NB4 (cell line): ENCODE data around the gene HDGFL3.

ENCODE experiments used
- CTCF ChIP-seq: IDR thresholded peaks from one replicate; pipeline ENCODE4 v1.5.1; 2012; ENCODE audit warnings: low read depth, low read length
- MYC ChIP-seq: IDR thresholded peaks from 2 replicates; pipeline ENCODE4 v1.6.1; 2011; ENCODE audit warnings: low read depth, low read length
- POLR2A ChIP-seq: IDR thresholded peaks from 2 replicates; pipeline ENCODE4 v1.6.1; 2011; ENCODE audit warnings: mild to moderate bottlenecking; ENCODE audit not compliant: insufficient read length; ENCODE audit errors: extremely low read depth
- TF ChIP-seq, protein P1 (sequence below): IDR thresholded peaks from 2 replicates; pipeline ENCODE4 v1.6.1; 2011; ENCODE audit warnings: low read depth, low read length

DNA sequence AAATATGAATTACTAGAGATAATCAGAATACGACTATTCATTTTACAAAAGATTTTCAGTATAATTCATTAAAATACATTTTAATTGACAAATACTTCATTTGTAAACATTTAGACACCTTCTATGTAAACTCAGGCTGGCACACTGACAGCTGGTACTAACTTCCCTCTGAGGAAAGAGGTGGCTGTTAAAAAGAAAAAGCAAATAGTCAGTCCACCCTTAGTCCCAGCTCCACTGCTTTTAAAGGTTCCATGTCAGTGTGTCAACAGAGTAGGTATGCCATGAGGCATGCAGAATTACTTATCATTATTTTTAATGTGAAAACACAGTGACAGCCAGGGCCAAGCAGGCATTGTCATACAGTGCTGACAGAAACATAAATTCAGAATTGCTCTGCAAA lies 84.1 kb downstream of the HDGFL3 start:
- no peak for TF ChIP-seq POLR2A
- TF ChIP-seq CTCF, result no peak
- TF ChIP-seq, protein P1, sequence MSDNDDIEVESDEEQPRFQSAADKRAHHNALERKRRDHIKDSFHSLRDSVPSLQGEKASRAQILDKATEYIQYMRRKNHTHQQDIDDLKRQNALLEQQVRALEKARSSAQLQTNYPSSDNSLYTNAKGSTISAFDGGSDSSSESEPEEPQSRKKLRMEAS, result no peak
- no peak for TF ChIP-seq MYC
